ENCODE data around the gene WFDC6. TPM values are rescaled to one million over a fixed set of nuclear protein-coding genes. Genes with fewer than 3 reads are reported as not detected.
"Not testable (repeated sequence)": the region's sequence is repeated elsewhere in the genome, so short reads cannot be mapped to it uniquely, and the experiment has no call there.

The WFDC6 gene
- total RNA-seq = not detected
- long read RNA-seq, partial matches to known transcripts = 1 of 1 reads
- long read RNA-seq, other reads (novel, unspliced or antisense) = 0 of 1 reads

DNA sequence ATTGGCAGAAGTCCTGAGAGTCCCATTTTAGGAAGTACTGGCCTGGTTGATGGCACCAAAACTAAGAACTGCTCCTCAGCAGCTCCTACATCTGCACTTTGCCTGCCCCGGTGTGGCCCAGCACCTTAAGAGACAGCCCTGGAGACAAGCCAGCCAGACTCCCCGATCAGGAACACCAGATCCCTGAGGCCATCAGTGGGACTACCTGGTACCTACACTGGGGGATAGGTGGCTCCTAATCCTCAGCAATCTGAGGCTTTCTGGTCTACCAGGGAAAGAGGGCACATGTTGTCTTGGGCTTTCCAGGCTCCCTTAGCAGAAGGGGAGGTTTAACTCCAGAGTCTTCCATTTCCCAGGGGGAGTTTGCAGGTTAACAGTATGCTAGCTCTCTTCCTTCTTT lies at the start of gene WFDC6:
Gene WFDC6, minus strand, starts transcription at position 101 of the 400 bp plus-strand sequence. Its CDS starts 75 bp downstream, at position 26.
- no peak for TF ChIP-seq CTCF (IDR thresholded peaks at IDR 0.05)
- no peak within 1 kb of the TSS for H3K4me3 ChIP-seq
- no peaks in the 10 kb centered on the region for H3K9me3 ChIP-seq
- ATAC-seq (no peak), DNase-seq (no peak)
- H3K4me1 ChIP-seq = no peaks in the 10 kb centered on the region
- no peak within 1 kb of the TSS for H3K27ac ChIP-seq
- intact Hi-C loops (cut with DNase I) = no loop called here
- peaks cover 22% of the 10 kb centered on the region for H3K27me3 ChIP-seq (ENCODE audit: low read depth)
- H3K36me3 ChIP-seq = no peaks in the 10 kb centered on the region

DNA sequence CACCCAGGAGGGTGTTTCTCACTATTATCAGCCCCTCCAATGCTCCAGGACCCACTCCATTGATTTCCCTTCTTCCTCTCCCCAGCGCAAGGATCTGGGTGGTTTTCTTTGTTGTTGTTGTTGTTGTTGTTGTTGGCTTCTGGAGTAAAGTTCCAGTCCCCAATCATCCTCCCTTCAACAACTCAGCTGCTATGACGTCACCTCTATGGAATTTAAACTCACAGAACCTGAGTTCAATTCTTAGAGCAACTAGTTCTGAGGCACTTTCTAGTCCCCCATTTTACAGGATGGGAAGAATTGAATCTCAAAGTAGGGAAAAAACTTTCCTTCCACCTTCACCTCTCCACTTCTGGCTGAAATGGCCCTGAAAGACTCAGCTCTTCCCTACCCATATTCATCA lies 49.5 kb upstream of the WFDC6 start:
- Histone ChIP-seq H3K27ac (no peak overlapping the region), H3K4me1 (no peaks in the 10 kb centered on the region), H3K4me3 (no peak overlapping the region), H3K36me3 (no peaks in the 10 kb centered on the region), H3K9me3 (no peaks in the 10 kb centered on the region), H3K27me3 (ENCODE audit: low read depth) (no peaks in the 10 kb centered on the region)
- DNase-seq (no peak), ATAC-seq (no peak)
- intact Hi-C loops (cut with DNase I) = no loop called here
- TF ChIP-seq CTCF (IDR thresholded peaks at IDR 0.05) = no peak

DNA sequence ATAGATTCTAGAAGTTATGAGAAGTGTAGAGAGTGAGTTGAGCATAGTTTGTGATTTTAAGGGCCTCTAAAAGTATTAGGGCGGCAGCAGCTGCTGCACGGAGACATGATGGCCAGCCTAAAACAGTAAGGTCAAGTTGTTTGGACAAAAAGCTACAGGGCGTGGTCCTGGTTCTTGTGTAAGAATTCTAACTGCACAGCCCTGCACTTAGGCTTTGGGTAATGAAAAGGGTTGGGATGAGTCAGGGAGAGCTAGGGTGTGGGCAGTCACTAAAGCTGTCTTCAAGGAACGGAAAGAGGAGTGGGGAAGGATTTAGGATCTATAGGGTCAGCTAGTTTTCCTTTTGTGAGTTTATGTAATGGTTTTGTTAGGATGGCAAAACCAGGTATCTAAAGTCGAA lies 46.7 kb upstream of the WFDC6 start:
- intact Hi-C loops (cut with DNase I); ATAC-seq; H3K9me3 ChIP-seq; H3K36me3 ChIP-seq; H3K27me3 ChIP-seq (ENCODE audit: low read depth); H3K27ac ChIP-seq; H3K4me3 ChIP-seq; DNase-seq; H3K4me1 ChIP-seq: not testable (repeated sequence)

DNA sequence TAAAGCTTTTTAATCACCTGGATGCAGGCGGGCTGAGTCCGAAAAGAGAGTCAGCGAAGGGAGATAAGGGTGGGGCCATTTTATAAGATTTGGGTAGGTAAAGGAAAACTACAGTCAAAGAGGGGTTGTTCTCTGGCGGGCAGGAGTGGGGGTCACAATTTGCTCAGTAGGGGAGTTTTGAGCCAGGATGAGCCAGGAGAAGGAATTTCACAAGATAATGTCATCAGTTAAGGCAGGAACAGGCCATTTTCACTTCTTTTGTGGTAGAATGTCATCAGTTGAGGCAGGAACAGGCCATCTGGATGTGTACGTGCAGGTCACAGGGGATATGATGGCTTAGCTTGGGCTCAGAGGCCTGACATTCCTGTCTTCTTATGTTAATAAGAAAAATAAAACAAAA lies 45.0 kb upstream of the WFDC6 start:
- H3K9me3 ChIP-seq; H3K4me3 ChIP-seq; H3K4me1 ChIP-seq; ATAC-seq; H3K36me3 ChIP-seq; intact Hi-C loops (cut with DNase I); DNase-seq; H3K27me3 ChIP-seq (ENCODE audit: low read depth); H3K27ac ChIP-seq: not testable (repeated sequence)

DNA sequence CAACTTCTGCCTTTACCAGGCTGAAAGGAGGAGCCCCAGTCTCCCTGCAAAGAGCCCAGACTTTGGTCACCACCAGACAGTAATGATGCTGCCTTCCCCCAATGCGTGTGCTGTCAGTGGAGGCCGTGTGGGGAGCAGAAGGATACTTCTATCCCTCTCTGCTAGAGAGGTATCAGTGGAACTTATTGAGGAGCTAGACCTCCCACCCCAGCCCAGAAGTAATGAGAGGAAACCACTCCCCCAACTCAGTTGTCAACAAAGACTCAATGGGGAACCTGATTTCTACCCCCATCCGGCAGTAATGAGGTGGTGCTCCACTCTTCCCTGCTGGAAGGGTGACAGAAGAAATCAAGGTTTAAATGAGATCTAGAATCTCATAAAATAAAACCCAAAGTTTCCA lies 44.2 kb upstream of the WFDC6 start:
- intact Hi-C loops (cut with DNase I) = no loop called here
- ATAC-seq (no peak), DNase-seq (no peak)
- no peaks in the 10 kb centered on the region for H3K27me3 ChIP-seq (ENCODE audit: low read depth)
- no peaks in the 10 kb centered on the region for H3K36me3 ChIP-seq
- H3K4me1 ChIP-seq = no peaks in the 10 kb centered on the region
- H3K4me3 ChIP-seq = no peak overlapping the region
- no peaks in the 10 kb centered on the region for H3K9me3 ChIP-seq
- no peak for TF ChIP-seq CTCF (IDR thresholded peaks at IDR 0.05)
- no peak overlapping the region for H3K27ac ChIP-seq

- Histone ChIP-seq H3K36me3 (no peaks in the 10 kb centered on the region), H3K4me3 (no peak overlapping the region), H3K27ac (no peak overlapping the region), H3K4me1 (no peaks in the 10 kb centered on the region), H3K9me3 (no peaks in the 10 kb centered on the region), H3K27me3 (ENCODE audit: low read depth) (no peaks in the 10 kb centered on the region)
- no peak for TF ChIP-seq CTCF (IDR thresholded peaks at IDR 0.05)
- DNase-seq (no peak), ATAC-seq (no peak)
- intact Hi-C loops (cut with DNase I) = no loop called here
Observed at GRCh38 chr20:45581702-45582101, 42.4 kb upstream of the WFDC6 start.

DNA sequence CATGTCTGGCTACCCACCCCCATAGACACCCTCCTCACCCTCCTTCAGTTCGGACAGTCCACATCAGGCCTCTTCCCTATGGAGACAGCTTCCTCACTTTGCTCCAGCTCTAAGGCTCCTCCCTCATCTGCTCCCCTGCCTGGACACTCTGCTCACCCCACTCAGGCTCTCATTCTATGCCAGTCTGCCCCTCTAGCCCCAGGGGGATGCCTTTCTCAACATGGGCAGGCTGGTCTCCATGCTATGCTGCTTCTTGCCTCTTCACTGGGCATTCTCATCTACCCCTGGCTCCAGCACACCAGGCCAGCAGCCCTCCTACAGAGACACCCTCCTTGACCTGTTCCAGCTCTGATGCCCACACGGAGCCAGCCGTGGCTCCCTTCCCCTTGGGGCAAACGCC lies 39.9 kb upstream of the WFDC6 start, which contains the start of gene WFDC8:
Gene WFDC8, minus strand, starts transcription at position 101 of the 400 bp plus-strand sequence. Its CDS starts 37 bp downstream, at position 64.
- H3K36me3 ChIP-seq = no peaks in the 10 kb centered on the region
- no peaks in the 10 kb centered on the region for H3K27me3 ChIP-seq (ENCODE audit: low read depth)
- no peak for TF ChIP-seq CTCF (IDR thresholded peaks at IDR 0.05)
- H3K4me1 ChIP-seq = peaks cover 5% of the 10 kb centered on the region
- ATAC-seq (peak in 1 of 2 donors; percentile 26), DNase-seq (no peak)
- no peaks in the 10 kb centered on the region for H3K9me3 ChIP-seq
- intact Hi-C loops (cut with DNase I) = no loop called here
- no peak within 1 kb of the TSS for H3K4me3 ChIP-seq
- H3K27ac ChIP-seq = no peak within 1 kb of the TSS

Measured in lower lobe of right lung (tissue), 2 donors.